ENCODE results near the gene NOP9.

The NOP9 gene

GRCh38 chr14:24338843-24339242 lies 39.2 kb downstream of the NOP9 start:
- no peak for DNase-seq (ENCODE audit: low read depth)
- no peak overlapping the region for H3K4me3 ChIP-seq (ENCODE audit: low read length)
- TF ChIP-seq CTCF (IDR thresholded peaks at IDR 0.05; ENCODE audit: insufficient read depth, low read depth, low read length, missing control alignments): no peak

GRCh38 chr14:24339284-24340151 lies 39.9 kb downstream of the NOP9 start, which contains the start of gene RIPK3:
RIPK3 (minus strand) TSS chr14:24339991; CDS start chr14:24339826, 165 bp downstream.
- no peak for TF ChIP-seq CTCF (IDR thresholded peaks at IDR 0.05; ENCODE audit: insufficient read depth, low read depth, low read length, missing control alignments)
- peak; percentile 53 for DNase-seq (ENCODE audit: low read depth)
- peak within 1 kb of the TSS; percentile 73 for H3K4me3 ChIP-seq (ENCODE audit: low read length)

DNA sequence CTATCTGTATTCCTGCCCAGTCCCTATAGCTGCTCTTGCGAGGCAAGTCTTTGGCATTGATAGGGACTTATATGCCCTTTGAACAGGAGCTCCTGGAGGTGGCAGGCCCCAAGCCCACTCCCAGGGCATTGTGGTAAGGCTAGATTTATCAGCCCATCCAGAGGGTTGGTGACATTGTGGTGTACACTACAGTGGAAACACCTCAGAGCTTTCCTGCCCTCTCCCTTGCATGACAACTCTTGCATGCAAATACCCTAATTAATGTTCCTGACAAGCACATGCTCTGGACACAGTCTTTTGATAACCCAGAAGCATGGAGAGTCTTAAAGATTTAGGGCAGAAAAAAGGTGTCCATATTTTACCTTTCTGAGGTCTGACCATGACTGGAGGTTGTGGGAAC lies 41.0 kb downstream of the NOP9 start:
- no peak overlapping the region for H3K4me3 ChIP-seq (ENCODE audit: low read length)
- DNase-seq (ENCODE audit: low read depth): no peak
- TF ChIP-seq CTCF (IDR thresholded peaks at IDR 0.05; ENCODE audit: insufficient read depth, low read depth, low read length, missing control alignments): no peak

- DNase-seq (ENCODE audit: low read depth): no peak
- TF ChIP-seq CTCF (IDR thresholded peaks at IDR 0.05; ENCODE audit: insufficient read depth, low read depth, low read length, missing control alignments): no peak
- no peak overlapping the region for H3K4me3 ChIP-seq (ENCODE audit: low read length)
These were observed 43.2 kb downstream of the NOP9 start for GRCh38 chr14:24342889-24343288.

GRCh38 chr14:24343795-24344660 lies 44.4 kb downstream of the NOP9 start:
- H3K4me3 ChIP-seq (ENCODE audit: low read length): no peak overlapping the region
- no peak for DNase-seq (ENCODE audit: low read depth)
- TF ChIP-seq CTCF (IDR thresholded peaks at IDR 0.05; ENCODE audit: insufficient read depth, low read depth, low read length, missing control alignments): no peak

DNA sequence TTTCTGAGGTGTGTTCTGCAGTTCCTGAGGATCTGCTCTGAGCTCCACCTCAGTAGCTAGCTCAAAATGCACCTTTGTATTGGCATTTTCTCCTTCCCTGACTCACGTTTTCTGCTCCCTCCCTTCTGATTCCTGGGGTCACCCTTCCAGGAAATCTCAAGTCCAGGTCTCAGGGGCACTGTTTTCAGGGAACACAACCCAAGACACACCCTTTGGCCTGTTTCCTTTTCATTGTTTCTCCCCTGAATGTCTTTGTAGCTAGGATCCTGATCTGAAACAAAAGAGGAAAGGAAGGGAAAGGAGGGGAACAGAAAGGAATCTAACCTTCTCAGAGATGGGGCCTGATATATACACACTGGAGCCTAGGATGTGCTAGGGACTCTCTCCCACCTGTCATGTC lies 47.5 kb downstream of the NOP9 start:
- DNase-seq (ENCODE audit: low read depth): no peak
- TF ChIP-seq CTCF (IDR thresholded peaks at IDR 0.05; ENCODE audit: insufficient read depth, low read depth, low read length, missing control alignments): no peak
- H3K4me3 ChIP-seq (ENCODE audit: low read length): no peak overlapping the region

Measured in epithelial cell of esophagus (primary cell).